WTC11 (cell line): ENCODE measurements around the gene PRR13.

Source experiments
- ARID4B ChIP-seq: sonication (generic); formaldehyde crosslinking; IDR thresholded peaks from 2 replicates; pipeline ENCODE4 v1.8.0; 2023; ENCODE audit warnings: missing genetic modification reagents, mild to moderate bottlenecking, borderline replicate concordance
- ATF2 ChIP-seq: sonication (generic); formaldehyde crosslinking; IDR thresholded peaks from 2 replicates; pipeline ENCODE4 v1.8.1; 2022; ENCODE audit warnings: low read depth, missing genetic modification reagents, borderline replicate concordance
- CTCF ChIP-seq: fragments of 200-600 bp; IDR thresholded peaks from 2 replicates; pipeline ENCODE4 v1.8.0; 2022; ENCODE audit warnings: antibody characterized with exemption
- E2F4 ChIP-seq: sonication (generic); formaldehyde crosslinking; IDR thresholded peaks from 2 replicates; pipeline ENCODE4 v1.8.1; 2022; ENCODE audit warnings: low read depth, mild to moderate bottlenecking, moderate library complexity, missing genetic modification reagents, borderline replicate concordance
- FOXP4 ChIP-seq: sonication (generic); formaldehyde crosslinking; IDR thresholded peaks from 2 replicates; pipeline ENCODE4 v1.8.0; 2022; ENCODE audit warnings: mild to moderate bottlenecking, missing genetic modification reagents
- GABPB1 ChIP-seq: sonication (generic); formaldehyde crosslinking; IDR thresholded peaks from 2 replicates; pipeline ENCODE4 v1.8.1; 2023; ENCODE audit warnings: mild to moderate bottlenecking, missing genetic modification reagents
- MAX ChIP-seq: sonication (generic); formaldehyde crosslinking; IDR thresholded peaks from 2 replicates; pipeline ENCODE4 v1.8.0; 2022; ENCODE audit warnings: mild to moderate bottlenecking, missing genetic modification reagents
- MLX ChIP-seq: sonication (generic); formaldehyde crosslinking; IDR thresholded peaks from 2 replicates; pipeline ENCODE4 v1.8.1; 2023; ENCODE audit warnings: mild to moderate bottlenecking, missing genetic modification reagents, moderate library complexity
- SMAD4 ChIP-seq: sonication (generic); formaldehyde crosslinking; IDR thresholded peaks from 2 replicates; pipeline ENCODE4 v1.8.0; 2022; ENCODE audit warnings: mild to moderate bottlenecking, missing genetic modification reagents
- USF2 ChIP-seq: sonication (generic); formaldehyde crosslinking; IDR thresholded peaks from 2 replicates; pipeline ENCODE4 v1.8.1; 2023; ENCODE audit warnings: mild to moderate bottlenecking, missing genetic modification reagents, moderate library complexity
- ZBTB43 ChIP-seq: sonication (generic); formaldehyde crosslinking; IDR thresholded peaks from 2 replicates; pipeline ENCODE4 v1.8.1; 2023; ENCODE audit warnings: mild to moderate bottlenecking, missing genetic modification reagents
- ZNF138 ChIP-seq: sonication (generic); formaldehyde crosslinking; conservative IDR thresholded peaks from 2 replicates; pipeline ENCODE4 v1.8.1; 2022; ENCODE audit warnings: mild to moderate bottlenecking, moderate library complexity, missing genetic modification reagents
- ZNF232 ChIP-seq: sonication (generic); formaldehyde crosslinking; IDR thresholded peaks from 2 replicates; pipeline ENCODE4 v1.8.0; 2022; ENCODE audit warnings: mild to moderate bottlenecking, missing genetic modification reagents
- ZSCAN18 ChIP-seq: fragments of 250-450 bp; sonication (Bioruptor Pico); IDR thresholded peaks from 2 replicates; pipeline ENCODE4 v2.1.2; 2022; ENCODE audit warnings: mild to moderate bottlenecking, moderate library complexity

GRCh38 chr12:53430116-53430515 lies 11.4 kb upstream of the PRR13 start:
- TF ChIP-seq USF2 (CRISPR knock-in tag) (no peak), CTCF (no peak), ZNF232 (no peak), FOXP4 (CRISPR knock-in tag) (no peak), SMAD4 (CRISPR knock-in tag) (no peak), ZNF138 (CRISPR knock-in tag) (no peak), MAX (no peak), ZBTB43 (CRISPR knock-in tag) (no peak), ARID4B (CRISPR knock-in tag) (no peak), E2F4 (no peak), MLX (CRISPR knock-in tag) (no peak), ZSCAN18 (no peak), GABPB1 (CRISPR knock-in tag) (no peak), ATF2 (CRISPR knock-in tag) (no peak)
